ENCODE results near the gene ANO10.

The ANO10 gene

GRCh38 chr3:43379343-43379742, 242.5 kb downstream of the ANO10 start:
- TF ChIP-seq CTCF (IDR thresholded peaks at IDR 0.05; ENCODE audit: borderline replicate concordance, insufficient read depth, low read depth, low read length), result no peak
- H3K4me3 ChIP-seq (ENCODE audit: low read depth, low read length), result no peak overlapping the region

- H3K4me3 ChIP-seq (ENCODE audit: low read depth, low read length), result no peak overlapping the region
- TF ChIP-seq CTCF (IDR thresholded peaks at IDR 0.05; ENCODE audit: borderline replicate concordance, insufficient read depth, low read depth, low read length), result peak; percentile 79
Measured at GRCh38 chr3:43378066-43378935, 243.5 kb downstream of the ANO10 start.

- H3K4me3 ChIP-seq (ENCODE audit: low read depth, low read length), result no peak overlapping the region
- TF ChIP-seq CTCF (IDR thresholded peaks at IDR 0.05; ENCODE audit: borderline replicate concordance, insufficient read depth, low read depth, low read length), result no peak
Measured at GRCh38 chr3:43373560-43373928, 248.3 kb downstream of the ANO10 start.

GRCh38 chr3:43372809-43373559, 248.8 kb downstream of the ANO10 start:
- H3K4me3 ChIP-seq (ENCODE audit: low read depth, low read length), result no peak overlapping the region
- TF ChIP-seq CTCF (IDR thresholded peaks at IDR 0.05; ENCODE audit: borderline replicate concordance, insufficient read depth, low read depth, low read length), result no peak

GRCh38 chr3:43372007-43372740, 249.6 kb downstream of the ANO10 start:
- no peak overlapping the region for H3K4me3 ChIP-seq (ENCODE audit: low read depth, low read length)
- no peak for TF ChIP-seq CTCF (IDR thresholded peaks at IDR 0.05; ENCODE audit: borderline replicate concordance, insufficient read depth, low read depth, low read length)

- H3K4me3 ChIP-seq (ENCODE audit: low read depth, low read length), result no peak overlapping the region
- TF ChIP-seq CTCF (IDR thresholded peaks at IDR 0.05; ENCODE audit: borderline replicate concordance, insufficient read depth, low read depth, low read length), result no peak
Measured at GRCh38 chr3:43371494-43371893, 250.3 kb downstream of the ANO10 start.

All from GM12875 (cell line).